ENCODE measurements around the gene ACE.
A peak's percentile ranks its signal among the peaks of the same experiment; 100 is the strongest.

Gene ACE

DNA sequence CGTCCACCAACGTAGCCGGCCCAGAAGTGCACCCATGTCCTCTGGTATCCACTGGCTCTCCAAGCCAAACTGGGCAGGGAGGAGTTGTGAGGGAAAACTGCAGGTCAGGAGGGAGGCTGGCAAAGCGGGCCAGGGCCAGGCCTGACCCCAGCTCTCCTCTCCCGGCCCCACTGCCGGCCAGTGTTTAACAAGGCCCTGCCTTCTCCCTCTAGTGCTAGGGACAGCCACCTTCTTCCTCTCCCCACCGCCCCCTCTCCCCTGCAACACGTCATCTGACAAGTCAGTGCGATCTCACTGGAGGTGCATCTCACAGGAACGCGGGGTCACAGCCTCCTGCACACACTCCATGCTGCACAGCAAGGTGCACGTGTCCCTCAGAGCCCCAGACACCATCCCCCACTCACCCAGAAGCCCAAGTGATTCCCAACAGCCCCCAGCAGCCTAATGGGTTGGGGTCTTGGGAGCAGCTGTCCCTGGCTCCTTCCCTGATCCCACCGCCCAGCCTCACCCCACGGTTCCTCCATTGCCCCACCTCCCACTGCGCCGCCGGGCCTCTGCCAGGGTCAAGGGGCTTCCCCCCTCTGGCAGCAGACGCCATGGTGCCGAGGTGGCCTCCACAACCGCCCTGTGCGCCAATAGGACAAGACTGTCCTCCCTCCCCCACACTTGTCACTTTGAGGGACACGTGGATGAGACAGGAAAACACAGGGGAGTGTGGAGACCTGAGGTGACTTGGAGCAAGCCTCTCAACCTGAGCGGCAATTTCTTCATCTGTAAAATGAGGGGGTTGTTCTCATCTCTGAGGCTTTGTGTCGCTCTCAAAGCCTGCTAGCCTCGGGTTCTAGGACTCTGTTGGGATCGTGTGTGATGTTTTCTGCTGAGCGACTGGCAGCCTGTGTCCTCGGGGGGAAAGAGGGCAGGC, 1.1 kb upstream of the ACE start:
- DNase-seq: no peak

DNA sequence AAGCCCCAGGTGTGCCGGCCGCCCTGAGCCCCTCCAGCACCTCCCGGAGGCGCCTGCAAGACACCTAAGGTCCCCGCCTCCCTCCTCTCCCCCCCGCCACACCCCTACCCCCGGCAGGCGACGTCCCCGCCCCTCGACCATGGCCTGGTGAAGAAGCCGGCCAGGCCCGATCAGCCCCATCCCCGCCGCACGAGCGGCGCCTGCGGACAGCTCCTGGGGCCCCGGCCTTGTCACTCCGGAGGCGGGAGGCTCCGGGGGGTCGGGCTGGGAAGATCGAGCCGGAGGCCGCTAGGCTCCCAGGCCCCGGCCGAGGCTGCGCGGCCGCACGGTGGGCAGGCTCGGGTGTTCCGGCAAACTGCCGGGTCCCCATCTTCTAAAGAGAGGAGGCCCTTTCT, 405 bp upstream of the ACE start:
- peak in 1 of 2 donors; percentile 16 for DNase-seq

DNA sequence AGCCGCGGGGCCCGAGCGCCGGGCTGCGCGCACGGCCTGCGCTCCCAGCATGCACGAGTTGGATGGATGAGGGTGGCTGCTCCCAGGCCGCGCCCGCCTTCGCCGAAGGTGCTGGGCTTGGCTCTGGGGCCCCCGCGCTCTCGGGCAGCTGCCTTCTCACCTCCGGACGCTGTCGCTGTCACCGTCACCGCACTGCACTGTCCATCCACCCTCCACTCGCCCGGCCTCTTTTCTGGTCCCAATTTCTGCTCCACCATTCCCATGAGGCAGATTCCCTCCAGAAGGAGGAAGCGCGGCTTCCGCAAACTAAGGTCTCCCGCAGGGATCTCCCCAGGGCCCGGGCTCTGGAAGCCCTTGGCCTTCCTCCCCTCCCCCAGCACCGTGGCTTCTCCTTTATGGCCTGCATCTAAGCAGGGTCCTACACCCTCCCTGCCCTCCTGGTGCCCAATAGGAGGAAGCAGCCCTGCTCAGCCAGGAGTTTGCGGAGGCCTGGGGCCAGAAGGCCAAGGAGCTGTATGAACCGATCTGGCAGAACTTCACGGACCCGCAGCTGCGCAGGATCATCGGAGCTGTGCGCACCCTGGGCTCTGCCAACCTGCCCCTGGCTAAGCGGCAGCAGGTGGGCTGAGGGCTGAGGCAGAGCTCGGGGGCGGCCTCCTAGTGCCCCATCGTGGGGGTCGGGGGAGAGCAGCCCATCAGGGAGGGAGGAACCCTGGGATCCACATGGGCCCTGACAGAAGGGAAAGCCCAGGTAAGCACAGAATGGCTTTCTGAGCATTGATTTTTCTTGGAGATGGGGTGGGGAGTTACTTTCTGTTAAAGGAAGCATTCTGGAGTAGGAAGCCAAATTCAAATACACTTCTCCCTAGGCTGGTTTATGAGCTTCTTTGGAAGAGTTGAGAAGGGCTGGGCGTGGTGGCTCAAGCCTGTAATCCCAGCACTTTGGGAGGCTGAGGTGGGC, 899 bp downstream of the ACE start:
- no peak for DNase-seq

GRCh38 chr17:63478814-63479494, 2.1 kb downstream of the ACE start:
- peak; percentile 76 to 82 for DNase-seq

GRCh38 chr17:63479495-63480184, 2.8 kb downstream of the ACE start:
- no peak for DNase-seq

- DNase-seq: no peak
Observed at GRCh38 chr17:63480192-63480784, 3.4 kb downstream of the ACE start.

- no peak for DNase-seq
Observed at GRCh38 chr17:63480826-63481487, 4.1 kb downstream of the ACE start.

DNA sequence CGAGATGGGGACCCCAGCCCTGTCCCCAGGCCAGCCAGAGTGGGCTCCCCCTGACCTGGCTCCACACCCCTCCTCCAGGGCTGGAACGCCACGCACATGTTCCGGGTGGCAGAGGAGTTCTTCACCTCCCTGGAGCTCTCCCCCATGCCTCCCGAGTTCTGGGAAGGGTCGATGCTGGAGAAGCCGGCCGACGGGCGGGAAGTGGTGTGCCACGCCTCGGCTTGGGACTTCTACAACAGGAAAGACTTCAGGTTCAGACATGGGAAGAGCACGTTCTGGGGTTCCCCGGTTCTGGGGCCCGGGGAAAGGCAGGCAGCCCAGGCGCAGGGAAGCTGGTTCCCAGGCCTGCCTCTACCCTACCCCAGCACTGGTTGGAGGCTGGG, 4.6 kb downstream of the ACE start:
- no peak for DNase-seq

- no peak for DNase-seq
Observed at GRCh38 chr17:63482509-63482908, 5.6 kb downstream of the ACE start.

DNA sequence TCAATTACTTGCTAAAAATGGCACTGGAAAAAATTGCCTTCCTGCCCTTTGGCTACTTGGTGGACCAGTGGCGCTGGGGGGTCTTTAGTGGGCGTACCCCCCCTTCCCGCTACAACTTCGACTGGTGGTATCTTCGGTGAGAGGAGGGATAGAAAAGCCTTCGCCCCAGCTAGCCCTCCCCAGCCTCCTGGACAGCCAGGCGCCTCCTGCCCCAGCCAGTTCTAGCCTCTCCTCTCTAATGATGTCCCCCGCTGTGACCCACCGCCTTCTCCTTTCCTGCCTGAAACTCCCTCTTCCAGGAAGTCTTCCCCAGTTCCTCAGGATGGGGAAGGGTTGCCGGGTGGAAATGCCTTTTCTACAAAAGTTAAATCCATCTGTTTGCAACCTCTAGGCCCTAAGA, 6.2 kb downstream of the ACE start:
- DNase-seq: no peak

DNA sequence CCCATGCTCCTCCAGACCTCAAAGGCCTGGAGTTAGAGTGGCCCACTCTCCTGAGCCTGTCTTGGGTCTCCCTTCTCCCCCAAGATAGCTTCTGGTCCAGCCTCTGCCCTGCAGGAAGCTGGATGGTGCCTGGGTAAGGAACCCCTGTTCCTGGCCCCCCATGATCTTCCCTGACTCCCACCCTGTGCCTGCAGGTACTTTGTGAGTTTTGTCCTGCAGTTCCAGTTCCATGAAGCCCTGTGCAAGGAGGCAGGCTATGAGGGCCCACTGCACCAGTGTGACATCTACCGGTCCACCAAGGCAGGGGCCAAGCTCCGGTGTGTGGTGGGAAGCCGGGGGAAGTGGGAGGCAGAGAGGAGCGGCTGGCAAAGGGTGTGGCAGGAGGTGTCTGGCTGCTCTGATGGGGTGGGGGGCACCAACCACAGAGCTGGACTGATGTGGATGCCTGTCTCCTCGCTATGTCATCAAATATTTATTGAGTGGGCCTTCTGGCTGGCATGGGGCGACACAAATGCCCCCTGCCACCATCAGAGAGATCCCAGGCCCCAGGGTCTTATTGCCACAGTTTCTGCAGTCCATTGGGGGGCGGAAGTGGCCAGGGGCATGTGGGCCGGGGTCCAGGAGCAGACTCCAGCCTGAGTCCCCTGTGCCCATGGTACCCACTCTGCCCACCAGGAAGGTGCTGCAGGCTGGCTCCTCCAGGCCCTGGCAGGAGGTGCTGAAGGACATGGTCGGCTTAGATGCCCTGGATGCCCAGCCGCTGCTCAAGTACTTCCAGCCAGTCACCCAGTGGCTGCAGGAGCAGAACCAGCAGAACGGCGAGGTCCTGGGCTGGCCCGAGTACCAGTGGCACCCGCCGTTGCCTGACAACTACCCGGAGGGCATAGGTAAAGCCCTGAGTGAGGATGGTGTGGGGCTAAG, 7.1 kb downstream of the ACE start:
- DNase-seq: no peak

DNA sequence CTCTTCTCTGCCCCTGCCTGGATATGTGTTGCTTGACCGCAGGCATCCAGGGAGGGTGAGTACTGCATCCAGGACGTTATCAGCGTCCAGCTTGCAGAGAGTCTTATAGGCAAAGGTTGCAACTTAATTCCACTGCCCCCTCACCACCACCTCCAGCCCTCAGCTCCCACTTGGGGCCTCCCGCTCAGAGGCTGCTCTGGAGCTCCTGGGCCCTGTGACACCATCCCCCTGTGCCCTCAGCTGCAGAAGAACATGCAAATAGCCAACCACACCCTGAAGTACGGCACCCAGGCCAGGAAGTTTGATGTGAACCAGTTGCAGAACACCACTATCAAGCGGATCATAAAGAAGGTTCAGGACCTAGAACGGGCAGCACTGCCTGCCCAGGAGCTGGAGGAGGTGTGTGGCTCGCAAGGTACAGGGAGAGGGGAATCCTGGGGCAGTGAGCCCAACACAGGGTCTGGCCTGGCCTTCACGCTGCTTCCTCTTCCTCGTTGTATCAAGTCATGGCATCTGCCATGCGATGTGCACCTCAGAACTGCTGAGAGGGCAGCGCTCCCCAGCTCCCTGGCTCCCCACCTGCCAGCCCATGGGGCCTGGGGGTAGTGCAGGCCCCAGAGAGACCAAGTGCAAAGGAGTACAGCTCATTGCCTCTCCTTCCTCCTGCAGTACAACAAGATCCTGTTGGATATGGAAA, 9.6 kb downstream of the ACE start:
- no peak for DNase-seq

DNA sequence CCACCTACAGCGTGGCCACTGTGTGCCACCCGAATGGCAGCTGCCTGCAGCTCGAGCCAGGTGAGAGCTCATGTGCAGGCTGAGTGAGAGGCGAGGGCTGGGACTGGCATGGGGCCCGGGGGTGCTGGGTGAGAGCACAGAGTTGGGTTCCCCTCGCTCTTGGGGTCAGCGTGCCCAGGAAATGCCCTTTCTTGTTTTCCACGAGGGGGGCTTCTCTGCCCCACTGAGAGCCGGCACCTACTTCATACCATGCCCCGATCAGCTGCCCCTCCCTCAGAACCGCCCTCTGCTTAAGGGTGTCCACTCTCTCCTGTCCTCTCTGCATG, 10.1 kb downstream of the ACE start:
- no peak for DNase-seq

- DNase-seq: no peak
Observed at GRCh38 chr17:63488851-63489250, 12.0 kb downstream of the ACE start.

DNA sequence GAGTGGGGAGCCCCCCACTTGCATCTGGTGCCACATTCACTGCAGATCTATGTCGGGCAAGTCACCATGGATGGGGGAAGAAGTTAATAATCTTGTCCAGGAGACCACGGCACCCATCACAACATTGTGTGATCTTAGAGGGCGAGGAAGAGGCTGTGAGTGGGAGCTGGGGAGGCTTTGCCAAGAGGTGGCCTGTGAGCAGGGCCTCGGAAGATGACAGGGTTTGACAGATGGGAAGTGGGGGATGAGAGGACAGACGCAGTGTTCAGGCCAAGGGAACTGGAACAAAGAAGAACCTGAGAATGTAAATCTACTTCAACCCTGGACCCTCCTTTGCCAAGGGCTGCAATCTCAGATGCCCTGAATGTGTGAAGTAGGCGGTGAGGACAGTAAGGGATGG, 12.4 kb downstream of the ACE start:
- DNase-seq: no peak

- no peak for DNase-seq
Observed at GRCh38 chr17:63490329-63490728, 13.5 kb downstream of the ACE start.

DNA sequence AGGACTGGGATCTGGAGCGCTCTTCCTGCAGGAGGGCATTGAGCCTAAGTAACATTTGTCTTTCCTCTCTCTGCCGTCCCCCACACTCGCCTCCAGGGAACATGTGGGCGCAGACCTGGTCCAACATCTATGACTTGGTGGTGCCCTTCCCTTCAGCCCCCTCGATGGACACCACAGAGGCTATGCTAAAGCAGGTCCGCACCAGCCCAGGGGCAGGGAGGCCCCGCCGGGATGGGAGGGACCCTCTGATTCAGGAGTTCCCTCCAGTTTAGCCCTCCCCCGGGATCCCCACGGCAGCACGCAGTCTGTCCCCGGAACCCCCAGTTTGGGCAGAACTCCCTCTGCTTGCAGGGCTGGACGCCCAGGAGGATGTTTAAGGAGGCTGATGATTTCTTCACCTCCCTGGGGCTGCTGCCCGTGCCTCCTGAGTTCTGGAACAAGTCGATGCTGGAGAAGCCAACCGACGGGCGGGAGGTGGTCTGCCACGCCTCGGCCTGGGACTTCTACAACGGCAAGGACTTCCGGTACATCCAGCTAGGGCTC, 14.1 kb downstream of the ACE start:
- no peak for DNase-seq

GRCh38 chr17:63491413-63491812, 14.6 kb downstream of the ACE start:
- DNase-seq: no peak

- DNase-seq: no peak
Observed at GRCh38 chr17:63491977-63492618, 15.2 kb downstream of the ACE start.
